GM12878 (cell line): ENCODE measurements around the gene BATF. TPM values are rescaled to one million over a fixed set of nuclear protein-coding genes. Genes with fewer than 3 reads are reported as not detected.

Experiments used
- ATAC-seq: fragments of 200-7000 bp; cut with Tn5 transposase; 3 replicates; pipeline ENCODE4 v1.9.1; 2020; ENCODE audit warnings: mild to moderate bottlenecking, moderate library complexity
- Bru-seq: library from RNA; stranded (reverse); fragments of 400-500 nt; gene quantifications from one replicate; lab custom pipeline; 2021; lab: Mats Ljungman, UMichigan
- BruChase-seq, 2 experiments: library from RNA; stranded (reverse); fragments of 400-500 nt; gene quantifications; one replicate each; lab custom pipeline; 2021; lab: Mats Ljungman, UMichigan
- BruUV-seq: library from RNA; stranded (reverse); fragments of 400-500 nt; replicated peaks from 2 replicates; lab custom pipeline; 2021; lab: Mats Ljungman, UMichigan
- CTCF ChIA-PET: fragments of 300-600 bp; sonication (Branson Sonifier 250); formaldehyde crosslinking; extraction: SDS; loops from one replicate; lab custom pipeline; 2021; ENCODE audit warnings: inconsistent platforms; lab: Yijun Ruan, JAX
- POLR2A ChIA-PET: fragments of 350-600 bp; formaldehyde crosslinking; extraction: SDS; loops from one replicate; lab custom pipeline; 2021; ENCODE audit warnings: inconsistent platforms; lab: Charles Lee
- RAD21 ChIA-PET: fragments of 300-600 bp; sonication (Branson Sonifier 250); formaldehyde crosslinking; loops from one replicate; lab custom pipeline; 2023; ENCODE audit warnings: antibody characterized with exemption; ENCODE audit not compliant: unreplicated experiment; lab: Charles Lee
- SMC1A ChIA-PET: fragments of 300-600 bp; sonication (Branson Sonifier 250); formaldehyde crosslinking; loops from one replicate; lab custom pipeline; 2023; ENCODE audit not compliant: unreplicated experiment, uncharacterized antibody; lab: Charles Lee
- DNase-seq: peaks from one replicate; pipeline ENCODE4 v3.0.0-alpha.2; 2011; ENCODE audit warnings: low read depth, low spot score
- FAIRE-seq: peaks from 3 replicates; lab custom pipeline; 2011; peaks lifted over from hg19 to GRCh38; lab: Jason Lieb, UNC
- H2AFZ ChIP-seq: 2 replicates; pipeline ENCODE4 v1.6.0; 2011; ENCODE audit warnings: low read depth, low read length, control low read depth; ENCODE audit not compliant: control insufficient read depth
- H3K27ac ChIP-seq: 2 replicates; pipeline ENCODE4 v1.5.1; 2011; ENCODE audit warnings: control low read depth; ENCODE audit not compliant: control insufficient read depth, insufficient read depth
- H3K27me3 ChIP-seq, 2 experiments: replicated peaks in 1 of 2; 2 replicates each; pipeline versions ENCODE4 v1.6.0 to v1.6.1; 2011; ENCODE audit warnings: low read length in 1 of 2; ENCODE audit not compliant: control insufficient read depth in 2 of 2, insufficient read depth in 2 of 2
- H3K36me3 ChIP-seq, 2 experiments: 2 replicates each; pipeline ENCODE4 v1.5.1; 2011; ENCODE audit warnings: low read length in 1 of 2; ENCODE audit not compliant: control insufficient read depth in 2 of 2, insufficient read depth in 2 of 2
- H3K4me1 ChIP-seq: 2 replicates; pipeline ENCODE4 v1.6.1; 2011; ENCODE audit warnings: mild to moderate bottlenecking, low read length, moderate library complexity, mixed read lengths; ENCODE audit not compliant: control insufficient read depth, insufficient read depth
- H3K4me2 ChIP-seq: 2 replicates; pipeline ENCODE4 v1.6.0; 2011; ENCODE audit warnings: control low read depth; ENCODE audit not compliant: control insufficient read depth, insufficient read depth
- H3K4me3 ChIP-seq: fragments of 200-600 bp; sonication (generic); 2 replicates; pipeline ENCODE4 v1.5.1; 2016
- H3K79me2 ChIP-seq: 2 replicates; pipeline ENCODE4 v1.6.0; 2011; ENCODE audit warnings: low read length; ENCODE audit not compliant: control insufficient read depth, insufficient read depth
- H3K9ac ChIP-seq: 2 replicates; pipeline ENCODE4 v1.8.0; 2011; ENCODE audit warnings: low read length, control low read depth, mixed read lengths; ENCODE audit not compliant: control insufficient read depth, insufficient read depth
- H3K9me3 ChIP-seq: replicated peaks from 3 replicates; pipeline ENCODE4 v1.5.1; 2011; ENCODE audit warnings: mild to moderate bottlenecking, low read length; ENCODE audit not compliant: control insufficient read depth, insufficient read depth
- H4K20me1 ChIP-seq: 2 replicates; pipeline ENCODE4 v1.6.0; 2011; ENCODE audit not compliant: control insufficient read depth, insufficient read depth
- BACH1 ChIP-seq: fragments of 450-650 bp; IDR thresholded peaks from 2 replicates; pipeline ENCODE4 v1.6.1; 2017; ENCODE audit warnings: mild to moderate bottlenecking, borderline replicate concordance
- CHD4 ChIP-seq: fragments of 200-600 bp; sonication (generic); IDR thresholded peaks from 2 replicates; pipeline ENCODE4 v1.6.1; 2016; ENCODE audit warnings: mild to moderate bottlenecking
- CREB1 ChIP-seq: IDR thresholded peaks from 2 replicates; pipeline ENCODE4 v1.6.1; 2012; ENCODE audit warnings: low read depth, mild to moderate bottlenecking, inconsistent platforms
- CREM ChIP-seq: IDR thresholded peaks from 2 replicates; pipeline ENCODE4 v1.6.1; 2014; ENCODE audit warnings: antibody characterized with exemption, low read depth
- DPF2 ChIP-seq: fragments of 450-650 bp; IDR thresholded peaks from 2 replicates; pipeline ENCODE4 v1.6.1; 2017; ENCODE audit warnings: mild to moderate bottlenecking
- HDGF ChIP-seq: fragments of 450-650 bp; IDR thresholded peaks from 2 replicates; pipeline ENCODE4 v1.6.1; 2016; ENCODE audit warnings: antibody characterized with exemption
- IKZF2 ChIP-seq, 2 experiments: fragments of 450-650 bp; IDR thresholded peaks; 2 replicates each; pipeline ENCODE4 v1.6.1; 2017; ENCODE audit warnings: mild to moderate bottlenecking in 2 of 2, moderate library complexity in 2 of 2
- MTA3 ChIP-seq: IDR thresholded peaks from 2 replicates; pipeline ENCODE4 v1.6.1; 2012; ENCODE audit warnings: low read length, inconsistent platforms, borderline replicate concordance
- RAD21 ChIP-seq: IDR thresholded peaks from 2 replicates; pipeline ENCODE4 v1.6.1; 2011; ENCODE audit warnings: mild to moderate bottlenecking, low read depth, low read length, moderate library complexity; ENCODE audit not compliant: insufficient read depth
- RELB ChIP-seq: fragments of 450-650 bp; IDR thresholded peaks from 2 replicates; pipeline ENCODE4 v1.6.1; 2017; ENCODE audit warnings: low read depth, mild to moderate bottlenecking, moderate library complexity
- SMARCA5 ChIP-seq: fragments of 450-650 bp; IDR thresholded peaks from 2 replicates; pipeline ENCODE4 v1.6.1; 2017; ENCODE audit warnings: mild to moderate bottlenecking
- SREBF1 ChIP-seq: IDR thresholded peaks from 2 replicates; pipeline ENCODE4 v1.6.1; 2012; ENCODE audit warnings: mild to moderate bottlenecking, low read length
- SUPT20H ChIP-seq: IDR thresholded peaks from 2 replicates; pipeline ENCODE4 v1.6.1; 2011; ENCODE audit warnings: low read depth, mild to moderate bottlenecking, low read length, moderate library complexity, borderline replicate concordance; ENCODE audit not compliant: control insufficient read depth
- TARDBP ChIP-seq: IDR thresholded peaks from 2 replicates; pipeline ENCODE4 v1.6.1; 2016; ENCODE audit warnings: borderline replicate concordance
- USF2 ChIP-seq: IDR thresholded peaks from 2 replicates; pipeline ENCODE4 v1.6.1; 2011; ENCODE audit warnings: low read depth, low read length, improper control_type of control experiment, borderline replicate concordance
- ZNF384 ChIP-seq: IDR thresholded peaks from 2 replicates; pipeline ENCODE4 v1.6.1; 2012; ENCODE audit warnings: low read depth, mild to moderate bottlenecking, low read length, improper control_type of control experiment, borderline replicate concordance
- WGBS: methylation state at CpG from one replicate; pipeline ENCODE4 v1.1.6; 2016; ENCODE audit warnings: low lambda C conversion rate; ENCODE audit not compliant: insufficient replicate concordance, insufficient coverage; ENCODE audit errors: missing lambda C conversion rate; 5-methylcytosine and 5-hydroxymethylcytosine counted together
- in situ Hi-C: fragments of 300-500 bp; cut with MboI; formaldehyde crosslinking; loops from 9 replicates; pipeline ENCODE4 v1.14.3; 2018; ENCODE audit warnings: mixed read lengths
- intact Hi-C: fragments of 100-400 bp; cut with micrococcal nuclease; formaldehyde crosslinking; loops from one replicate; pipeline ENCODE4 v1.14.2; 2022; ENCODE audit not compliant: unreplicated experiment
- long read RNA-seq, 2 experiments: library from polyadenylated mRNA; unstranded; transcript quantifications; one replicate each; pipeline ENCODE4 v2.0.0, GENCODE V29; 2019 to 2020
- polyA minus RNA-seq, 3 experiments: library from RNA; depleted of rRNA, polyadenylated mRNA; stranded (reverse); fragments of >200 nt; gene quantifications; 2 replicates each; pipeline ENCODE4 v1.2.3, GENCODE V29; 2011
- polyA plus RNA-seq, 11 experiments: library from polyadenylated mRNA; depleted of rRNA in 4 of 11; unstranded in 6 of 11; stranded (reverse) in 5 of 11; fragments of >200 nt; fragmentation: Nextera tagmentation in 4 of 11; fragmentation: Illumina TruSeq in 1 of 11; extraction: Ambion mirVana in 4 of 11; extraction: Trizol in 1 of 11; gene quantifications; 1 replicate in 1 of 11; 2 replicates in 10 of 11; pipeline versions ENCODE4 v1.2.1 to v1.2.3, GENCODE V29; 2011 to 2016; ENCODE audit warnings: inconsistent platforms in 2 of 11, missing spikeins in 2 of 11, low read depth in 1 of 11
- total RNA-seq, 4 experiments: library from RNA; depleted of rRNA in 3 of 4; stranded (reverse); fragments of >200 nt in 3 of 4; fragmentation: Illumina TruSeq in 1 of 4; extraction: Trizol in 1 of 4; gene quantifications; 2 replicates each; pipeline versions ENCODE4 v1.2.1 to v1.2.3, GENCODE V29; 2013 to 2021

Gene BATF
- total RNA-seq (2013; cell fraction: nucleolus; rRNA removed) = 55.3 and 58.4 TPM in 2 replicates
- 153 and 158 TPM in 2 replicates for total RNA-seq (2014; rRNA removed)
- total RNA-seq (2014; rRNA removed; fragmentation: Illumina TruSeq; extraction: Trizol) = 94.0 and 99.6 TPM in 2 replicates
- total RNA-seq (2021) = 99.8 and 107 TPM in 2 replicates
- polyA plus RNA-seq (2011; ENCODE audit: low read depth) = 105 TPM
- polyA plus RNA-seq (2011; rRNA removed) = 53.9 and 98.3 TPM in 2 replicates
- polyA plus RNA-seq (2011; cell fraction: cytosol; rRNA removed) = 136 and 190 TPM in 2 replicates
- polyA plus RNA-seq (2011; cell fraction: nucleus; rRNA removed) = 87.8 and 92.3 TPM in 2 replicates
- 86.3 and 91.1 TPM in 2 replicates for polyA plus RNA-seq (2012)
- polyA plus RNA-seq (2014; fragmentation: Illumina TruSeq; extraction: Trizol) = 30.7 and 93.4 TPM in 2 replicates
- 10 to 100 TPM in 1 of 2 experiments, 1 to 10 TPM in 1; 10.0 to 30.9 TPM for polyA plus RNA-seq (2014; fragmentation: Nextera tagmentation; extraction: Ambion mirVana)
- polyA plus RNA-seq (2014; rRNA removed) = 147 and 176 TPM in 2 replicates
- 100 to 1,000 TPM; 133 to 154 TPM for polyA plus RNA-seq (2016; fragmentation: Nextera tagmentation; extraction: Ambion mirVana)
- 18.5 and 50.6 TPM in 2 replicates for polyA minus RNA-seq (2011; rRNA and poly(A)+ RNA removed)
- polyA minus RNA-seq (2011; cell fraction: cytosol; rRNA and poly(A)+ RNA removed) = 21.5 and 22.8 TPM in 2 replicates
- polyA minus RNA-seq (2011; cell fraction: nucleus; rRNA and poly(A)+ RNA removed) = 22.0 and 37.2 TPM in 2 replicates
- percentile 96 among the genes with signal in this experiment for Bru-seq, nascent RNA
- BruChase-seq, experiment 1, labeled RNA remaining after a 6-hour chase = percentile 94 among the genes with signal in this experiment
- percentile 89 among the genes with signal in this experiment for BruChase-seq, experiment 2, labeled RNA remaining after a 2-hour chase
- long read RNA-seq, experiment 1, transcript BATF-201 (3 exons, 980 nt) = major isoform, 64 of 88 reads
- long read RNA-seq, experiment 1, partial matches to known transcripts = 8 of 88 reads
- long read RNA-seq, experiment 1, other reads (novel, unspliced or antisense) = 16 of 88 reads
- long read RNA-seq, experiment 2, transcript BATF-201 (3 exons, 980 nt) = major isoform, 94 of 135 reads
- long read RNA-seq, experiment 2, partial matches to known transcripts = 2 of 135 reads
- long read RNA-seq, experiment 2, other reads (novel, unspliced or antisense) = 39 of 135 reads

- Histone ChIP-seq H3K4me2 (peak within 1 kb of the TSS; percentile 76), H3K27ac (peak within 1 kb of the TSS; percentile 93), H2AFZ (peak within 1 kb of the TSS; percentile 15), H3K36me3 (peaks cover 1 to 11% of the 10 kb centered on the region in 2 experiments; a peak in 3 of 4 replicates), H3K9me3 (no peaks in the 10 kb centered on the region; the same call in 2 of the 3 replicates), H3K4me3 (peak within 1 kb of the TSS; percentile 95), H3K4me1 (peaks cover 29% of the 10 kb centered on the region), H3K9ac (peak within 1 kb of the TSS; percentile 90), H4K20me1 (no peaks in the 10 kb centered on the region), H3K79me2 (peaks cover 85% of the 10 kb centered on the region), H3K27me3 (no peaks in the 10 kb centered on the region)
- 0% methylated on average over 12 of the region's 13 CpGs for WGBS
- ChIA-PET SMC1A (interaction anchor here (0.6 to 19.9 kb wide), 15 partner anchors 7 to 434 kb away, joined by 3 to 619 read pairs (median 10); partner anchors contain the start of genes ERG28, FLVCR2 and TTLL5), POLR2A (interaction anchor here (0.5 to 19.7 kb wide), 13 partner anchors 8 to 1800 kb away, joined by 3 to 385 read pairs (median 5); partner anchors contain the start of genes ERG28 and TTLL5), CTCF (interaction anchor here (0.9 to 21.2 kb wide), 8 partner anchors 9 to 132 kb away, joined by 4 to 520 read pairs (median 82); partner anchors contain the start of gene FLVCR2), RAD21 (interaction anchor here (0.6 to 21.5 kb wide), 14 partner anchors 8 to 437 kb away, joined by 3 to 645 read pairs (median 5); partner anchors contain the start of genes ERG28 and TTLL5)
- peak; percentile 41 for FAIRE-seq
- ATAC-seq = peak; percentile 58
- BruUV-seq = no TSS peak
- intact Hi-C loops = loop anchor here (2.0 to 5.0 kb wide), 3 partner anchors 16 to 138 kb away; partner anchors contain the start of genes ERG28 and TTLL5
- DNase-seq = no peak
- in situ Hi-C loops = no loop called here
- TF ChIP-seq RELB (peak; percentile 81), SREBF1 (no peak), DPF2 (peak; percentile 84), CREB1 (0 out of 2 replicates have a peak, but pooled peaks have one; percentile 69), CHD4 (no peak), SMARCA5 (no peak; the same call in 1 of the 2 replicates), SUPT20H (no peak), MTA3 (peak; percentile 88; the same call in 1 of the 2 replicates), USF2 (peak; percentile 73), BACH1 (0 out of 2 replicates have a peak, but pooled peaks have one; percentile 63), ZNF384 (peak; percentile 66), RAD21 (peak; percentile 25; the same call in 1 of the 2 replicates), TARDBP (0 out of 2 replicates have a peak, but pooled peaks have one; percentile 57), CREM (peak; percentile 83), IKZF2 (IDR thresholded peaks at IDR 0.05) (peak; percentile 81 to 85), HDGF (0 out of 2 replicates have a peak, but pooled peaks have one; percentile 61)
Observed at GRCh38 chr14:75522224-75522982, at the start of gene BATF. Gene BATF, plus strand, starts transcription at chr14:75522469. Its CDS starts 214 bp downstream, at chr14:75522683.
